Stimulated activated CD4-positive, alpha-beta T cell treated with anti-CD3 and anti-CD28 coated beads, Interleukin-15, amount 100 ng/mL, for 24 hours (primary cell): Measurements from ENCODE around the gene COL28A1.
"Not testable (repeated sequence)": the region's sequence is repeated elsewhere in the genome, so short reads cannot be mapped to it uniquely, and the experiment has no call there.

Experiments
- DNase-seq: peaks from one replicate; pipeline ENCODE4 v3.0.0-alpha.2; 2020

COL28A1 gene

GRCh38 chr7:7535691-7536090 lies at the start of gene COL28A1:
Gene COL28A1, minus strand, starts transcription at chr7:7535873. Its CDS starts 2,998 bp downstream, at chr7:7532875.
- no peak for DNase-seq

- no peak for DNase-seq
These were observed 49.0 kb upstream of the COL28A1 start for GRCh38 chr7:7584653-7585052.

- DNase-seq: no peak
These were observed 48.1 kb upstream of the COL28A1 start for GRCh38 chr7:7583731-7584130.

GRCh38 chr7:7582596-7582995 lies 46.9 kb upstream of the COL28A1 start:
- no peak for DNase-seq

GRCh38 chr7:7581531-7582179 lies 46.0 kb upstream of the COL28A1 start:
- no peak for DNase-seq

GRCh38 chr7:7579638-7580037 lies 44.0 kb upstream of the COL28A1 start:
- DNase-seq: no peak

- DNase-seq: no peak
These were observed 42.2 kb upstream of the COL28A1 start for GRCh38 chr7:7577888-7578287.

- DNase-seq: no peak
These were observed 40.7 kb upstream of the COL28A1 start for GRCh38 chr7:7576344-7576743.

GRCh38 chr7:7573701-7574100 lies 38.0 kb upstream of the COL28A1 start:
- DNase-seq: no peak

GRCh38 chr7:7570584-7570983 lies 34.9 kb upstream of the COL28A1 start:
- no peak for DNase-seq

GRCh38 chr7:7569615-7570014 lies 33.9 kb upstream of the COL28A1 start:
- DNase-seq: no peak

- DNase-seq: no peak
These were observed 33.4 kb upstream of the COL28A1 start for GRCh38 chr7:7569081-7569527.

GRCh38 chr7:7568553-7568952 lies 32.9 kb upstream of the COL28A1 start:
- DNase-seq: no peak

- DNase-seq: no peak
These were observed 32.3 kb upstream of the COL28A1 start for GRCh38 chr7:7567898-7568531.

GRCh38 chr7:7566651-7567611 lies 31.3 kb upstream of the COL28A1 start, which contains the start of gene MIOS:
Gene MIOS, plus strand, starts transcription at chr7:7566884. Its CDS starts 5,592 bp downstream, at chr7:7572476.
- DNase-seq: peak; percentile 88

GRCh38 chr7:7565746-7566650 lies 30.3 kb upstream of the COL28A1 start:
- peak; percentile 12 for DNase-seq

- DNase-seq: peak; percentile 36
These were observed 29.5 kb upstream of the COL28A1 start for GRCh38 chr7:7565018-7565680.

- no peak for DNase-seq
These were observed 28.7 kb upstream of the COL28A1 start for GRCh38 chr7:7564323-7564780.

GRCh38 chr7:7563813-7564212 lies 28.1 kb upstream of the COL28A1 start:
- DNase-seq: no peak

GRCh38 chr7:7563269-7563668 lies 27.6 kb upstream of the COL28A1 start:
- no peak for DNase-seq

- DNase-seq: no peak
These were observed 27.1 kb upstream of the COL28A1 start for GRCh38 chr7:7562736-7563135.

GRCh38 chr7:7561591-7561990 lies 25.9 kb upstream of the COL28A1 start:
- not testable (repeated sequence) for DNase-seq
